Nephron (organoid): ENCODE measurements around the gene DCTN3.

Source experiments
- H3K27ac Mint-ChIP-seq, 3 experiments: 2 replicates each; pipeline ENCODE4 v1.8.0; 2020; ENCODE audit warnings: mixed read lengths in 3 of 3, mild to moderate bottlenecking in 2 of 3, moderate library complexity in 1 of 3
- H3K27me3 Mint-ChIP-seq: 2 replicates; pipeline ENCODE4 v1.8.0; 2021; ENCODE audit warnings: low read depth, mild to moderate bottlenecking, moderate library complexity, mixed read lengths
- H3K36me3 Mint-ChIP-seq: 2 replicates; pipeline ENCODE4 v1.8.0; 2020; ENCODE audit warnings: low read depth, mixed read lengths
- H3K4me1 Mint-ChIP-seq: 2 replicates; pipeline ENCODE4 v1.8.0; 2020; ENCODE audit warnings: mixed read lengths
- H3K4me3 Mint-ChIP-seq, 3 experiments: 2 replicates each; pipeline ENCODE4 v1.8.0; 2020; ENCODE audit warnings: mild to moderate bottlenecking in 3 of 3, mixed read lengths in 3 of 3, moderate library complexity in 2 of 3
- H3K9me3 Mint-ChIP-seq: 2 replicates; pipeline ENCODE4 v1.8.0; 2020; ENCODE audit warnings: mixed read lengths
- TF ChIP-seq, protein P1 (sequence below), 3 experiments: fragments of 200-600 bp; sonication (generic); IDR thresholded peaks; one replicate each; pipeline ENCODE4 v1.5.0; 2021; ENCODE audit warnings: antibody characterized with exemption in 3 of 3; ENCODE audit not compliant: unreplicated experiment in 3 of 3

The DCTN3 gene

DNA sequence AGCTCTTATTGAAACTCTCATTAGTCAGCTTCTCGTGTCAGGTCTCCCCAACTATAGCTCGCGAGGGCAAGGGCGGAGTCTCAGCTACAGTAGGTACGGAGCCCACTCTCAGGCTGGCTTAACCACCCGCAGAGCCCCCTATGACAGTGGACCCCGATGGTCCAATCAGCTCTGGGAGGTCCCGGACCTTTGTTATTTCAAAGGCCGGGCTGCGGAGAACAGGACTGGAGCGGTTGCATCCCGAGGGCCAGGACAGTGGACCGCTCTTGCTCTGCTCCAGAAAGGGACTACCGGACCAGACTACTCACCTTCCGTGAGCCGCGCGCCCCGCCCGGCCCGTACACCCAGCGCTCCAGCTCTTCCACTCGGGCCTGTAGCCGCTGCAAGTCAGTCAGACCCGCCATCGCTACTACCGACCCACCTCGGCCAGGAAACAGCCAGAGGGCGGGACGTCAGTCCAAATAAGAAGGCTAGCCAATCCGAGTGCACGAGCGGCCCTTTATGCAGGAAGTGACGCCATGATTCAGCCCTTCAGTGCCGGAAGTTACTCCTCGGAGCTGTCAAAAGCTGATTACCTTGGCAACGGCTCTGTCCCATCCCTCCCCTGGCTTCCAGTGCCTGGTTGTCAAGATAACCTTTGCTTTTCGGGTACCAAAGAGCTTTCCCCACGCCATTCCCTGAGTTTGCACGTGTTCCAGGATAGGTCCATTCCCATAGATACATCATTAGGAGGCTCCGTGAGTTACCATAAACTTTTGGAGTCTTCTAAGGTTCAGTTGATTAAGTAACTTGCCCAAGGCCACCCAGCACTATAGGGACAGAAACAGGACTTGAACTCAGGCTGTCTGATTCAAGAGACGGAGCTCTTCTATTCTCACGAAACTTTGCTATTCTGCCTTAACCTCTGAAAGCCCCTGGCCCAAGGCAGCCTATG, at the start of gene DCTN3:
DCTN3 (minus strand) TSS at position 435 of the 934 bp plus-strand sequence; CDS start at position 404, 31 bp downstream.
- H3K27ac Mint-ChIP-seq = peak within 1 kb of the TSS; percentile 14 to 65 (median 25)
- peaks cover 32% of the 10 kb centered on the region for H3K27me3 Mint-ChIP-seq
- TF ChIP-seq, protein P1, sequence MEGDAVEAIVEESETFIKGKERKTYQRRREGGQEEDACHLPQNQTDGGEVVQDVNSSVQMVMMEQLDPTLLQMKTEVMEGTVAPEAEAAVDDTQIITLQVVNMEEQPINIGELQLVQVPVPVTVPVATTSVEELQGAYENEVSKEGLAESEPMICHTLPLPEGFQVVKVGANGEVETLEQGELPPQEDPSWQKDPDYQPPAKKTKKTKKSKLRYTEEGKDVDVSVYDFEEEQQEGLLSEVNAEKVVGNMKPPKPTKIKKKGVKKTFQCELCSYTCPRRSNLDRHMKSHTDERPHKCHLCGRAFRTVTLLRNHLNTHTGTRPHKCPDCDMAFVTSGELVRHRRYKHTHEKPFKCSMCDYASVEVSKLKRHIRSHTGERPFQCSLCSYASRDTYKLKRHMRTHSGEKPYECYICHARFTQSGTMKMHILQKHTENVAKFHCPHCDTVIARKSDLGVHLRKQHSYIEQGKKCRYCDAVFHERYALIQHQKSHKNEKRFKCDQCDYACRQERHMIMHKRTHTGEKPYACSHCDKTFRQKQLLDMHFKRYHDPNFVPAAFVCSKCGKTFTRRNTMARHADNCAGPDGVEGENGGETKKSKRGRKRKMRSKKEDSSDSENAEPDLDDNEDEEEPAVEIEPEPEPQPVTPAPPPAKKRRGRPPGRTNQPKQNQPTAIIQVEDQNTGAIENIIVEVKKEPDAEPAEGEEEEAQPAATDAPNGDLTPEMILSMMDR (IDR thresholded peaks at IDR 0.05; ENCODE audit: unreplicated experiment in 3 of 3) = no peak
- peaks cover 10% of the 10 kb centered on the region for H3K36me3 Mint-ChIP-seq
- no peaks in the 10 kb centered on the region for H3K9me3 Mint-ChIP-seq
- H3K4me3 Mint-ChIP-seq = peak within 1 kb of the TSS; percentile 90 to 96 (median 95)
- H3K4me1 Mint-ChIP-seq = peaks cover 20% of the 10 kb centered on the region

DNA sequence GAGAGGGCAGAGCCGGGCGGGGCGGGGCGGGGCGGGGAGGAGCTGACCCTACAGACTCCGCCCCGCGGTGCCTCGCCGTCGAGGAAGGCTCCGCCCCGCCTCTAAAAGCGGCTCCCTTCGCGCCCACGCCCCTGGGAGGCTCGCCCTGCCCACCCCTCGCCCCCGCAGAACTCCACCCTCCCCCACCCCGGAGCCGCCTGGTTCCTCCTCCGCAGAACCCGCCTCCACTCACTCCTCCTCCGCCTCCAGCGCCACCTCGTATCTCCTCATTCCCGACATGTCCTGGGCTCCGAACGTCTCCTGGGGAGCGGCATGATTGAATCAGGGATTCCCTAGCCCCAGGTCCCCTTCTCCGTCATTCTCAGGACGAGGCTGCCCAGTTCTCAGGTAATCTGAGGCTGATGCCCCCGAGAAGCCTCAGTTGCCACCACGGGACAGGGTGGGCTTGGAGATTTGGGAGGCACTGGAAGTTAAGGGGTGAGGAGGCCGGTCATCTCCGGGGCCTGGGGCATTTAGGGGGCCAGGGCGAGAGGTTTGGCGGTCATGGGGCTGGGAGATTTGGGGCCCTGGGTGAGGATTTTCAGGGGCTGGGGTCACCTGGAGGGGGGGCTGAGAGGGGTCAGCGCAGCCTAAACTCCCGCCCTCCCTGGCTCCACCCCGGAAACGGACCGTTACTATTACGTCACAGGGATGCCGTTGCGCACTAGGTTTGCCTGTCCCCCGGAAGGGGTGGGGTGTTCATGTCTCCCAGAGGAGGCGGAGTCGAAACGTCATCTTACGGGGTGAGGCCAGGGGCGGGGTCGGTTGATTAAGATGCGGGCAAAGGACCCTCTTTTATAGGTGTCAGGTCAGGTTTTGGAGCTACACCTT, 45.3 kb upstream of the DCTN3 start:
- Mint-ChIP-seq H3K9me3 (no peaks in the 10 kb centered on the region), H3K4me1 (peaks cover 30% of the 10 kb centered on the region), H3K36me3 (peaks cover 52% of the 10 kb centered on the region), H3K27ac (peak overlapping the region; percentile 84 to 97 (median 93)), H3K27me3 (no peaks in the 10 kb centered on the region), H3K4me3 (peak overlapping the region; percentile 92 to 94 (median 94))
- TF ChIP-seq, protein P1 (IDR thresholded peaks at IDR 0.05; ENCODE audit: unreplicated experiment in 3 of 3) = no peak

DNA sequence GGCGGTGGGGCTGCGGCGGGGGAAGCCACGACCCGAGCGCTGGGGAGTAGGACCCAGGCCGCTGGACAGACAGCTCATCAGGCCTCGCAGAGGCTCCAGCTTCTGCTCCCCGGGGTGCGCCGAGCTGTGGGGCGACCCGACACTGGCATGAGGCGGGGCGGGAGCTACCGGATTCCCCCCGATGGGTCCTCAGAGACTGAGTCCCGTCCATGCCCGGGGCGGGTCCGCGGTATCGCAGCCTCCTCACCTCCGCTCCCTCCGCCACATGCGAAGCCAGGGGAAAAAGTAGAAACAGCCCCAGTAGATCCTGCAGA, 44.7 kb upstream of the DCTN3 start:
- no peaks in the 10 kb centered on the region for H3K9me3 Mint-ChIP-seq
- peaks cover 51% of the 10 kb centered on the region for H3K36me3 Mint-ChIP-seq

DNA sequence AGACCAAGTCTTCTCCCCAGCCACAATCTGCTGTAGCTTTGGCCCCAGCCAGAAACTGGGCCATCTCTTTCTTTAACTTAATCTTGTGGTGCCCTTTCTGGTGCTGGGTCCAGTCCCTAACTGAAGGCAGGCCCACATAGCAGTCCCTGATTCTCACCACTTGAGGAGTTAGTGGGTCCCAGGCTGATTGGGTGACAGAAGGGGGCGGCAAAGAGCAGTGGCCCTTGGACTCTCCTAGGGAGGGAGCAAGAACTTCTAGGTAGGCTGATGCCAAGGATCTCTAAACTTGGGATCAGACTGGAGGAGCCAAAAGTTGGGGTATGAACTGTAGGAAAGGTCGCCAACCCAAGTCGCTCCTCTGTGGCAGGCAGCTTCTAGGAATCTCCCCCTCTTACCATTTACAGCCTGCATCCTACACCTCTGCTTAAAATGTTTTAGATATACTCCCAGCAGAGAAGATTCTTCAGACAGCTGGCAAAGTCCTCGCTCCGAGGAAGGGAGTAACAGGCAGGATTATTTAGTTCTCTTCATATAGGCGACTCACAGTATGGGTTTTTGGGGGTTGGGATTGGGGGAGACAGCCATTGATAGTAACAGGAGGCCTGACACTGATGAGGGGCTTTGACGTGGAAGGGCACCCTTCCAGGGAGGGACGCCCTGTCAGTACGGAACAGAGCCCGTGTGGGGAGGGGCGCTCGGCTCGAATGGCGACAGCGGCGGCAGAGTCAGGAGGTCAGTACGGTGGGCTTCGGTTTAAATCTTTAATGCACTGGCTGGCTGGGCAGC, 44.2 kb upstream of the DCTN3 start:
- peak overlapping the region; percentile 84 to 93 (median 93) for H3K27ac Mint-ChIP-seq
- peaks cover 30% of the 10 kb centered on the region for H3K4me1 Mint-ChIP-seq
- no peaks in the 10 kb centered on the region for H3K9me3 Mint-ChIP-seq
- H3K36me3 Mint-ChIP-seq = peaks cover 46% of the 10 kb centered on the region
- TF ChIP-seq, protein P1 (IDR thresholded peaks at IDR 0.05; ENCODE audit: unreplicated experiment in 3 of 3) = peak; percentile 80 to 82 (median 81)
- H3K27me3 Mint-ChIP-seq = no peaks in the 10 kb centered on the region
- H3K4me3 Mint-ChIP-seq = peak overlapping the region; percentile 92 to 94 (median 94)

More for the DNA sequence above, 44.7 kb upstream of the DCTN3 start:
- H3K27me3 Mint-ChIP-seq = no peaks in the 10 kb centered on the region
- TF ChIP-seq, protein P1 (IDR thresholded peaks at IDR 0.05; ENCODE audit: unreplicated experiment in 3 of 3) = no peak
- H3K4me1 Mint-ChIP-seq = peaks cover 30% of the 10 kb centered on the region
- peak overlapping the region; percentile 92 to 94 (median 94) for H3K4me3 Mint-ChIP-seq
- peak overlapping the region; percentile 84 to 97 (median 93) for H3K27ac Mint-ChIP-seq

DNA sequence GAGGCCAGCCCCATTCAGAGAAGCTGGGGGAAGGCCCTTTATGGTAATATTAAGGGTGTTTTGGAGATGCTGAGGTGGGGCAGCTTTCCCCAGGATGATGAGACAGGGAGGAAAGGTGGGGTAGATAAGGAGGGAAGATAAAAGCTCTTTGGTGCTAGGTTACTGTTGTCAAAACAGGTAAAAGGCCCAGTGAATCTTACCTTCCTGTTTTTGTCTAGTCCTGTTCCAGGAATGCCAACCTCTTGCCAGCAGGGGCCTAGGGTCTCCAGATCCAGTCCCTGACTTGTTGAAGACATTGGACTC, 43.0 kb upstream of the DCTN3 start:
- H3K4me3 Mint-ChIP-seq = peak overlapping the region; percentile 29 to 63 (median 59)
- no peaks in the 10 kb centered on the region for H3K9me3 Mint-ChIP-seq
- H3K27me3 Mint-ChIP-seq = no peaks in the 10 kb centered on the region
- peak overlapping the region; percentile 15 to 93 (median 54) for H3K27ac Mint-ChIP-seq
- TF ChIP-seq, protein P1 (IDR thresholded peaks at IDR 0.05; ENCODE audit: unreplicated experiment in 3 of 3) = no peak
- peaks cover 34% of the 10 kb centered on the region for H3K4me1 Mint-ChIP-seq
- H3K36me3 Mint-ChIP-seq = peaks cover 35% of the 10 kb centered on the region
